Central memory CD8-positive, alpha-beta T cell (primary cell): ENCODE measurements around the gene C11orf91.
"Not testable (repeated sequence)": the region's sequence is repeated elsewhere in the genome, so short reads cannot be mapped to it uniquely, and the experiment has no call there.

Experiments used
- ATAC-seq: fragments of 150-1000 bp; cut with Tn5 transposase; replicated peaks from 2 replicates; pipeline ENCODE4 v1.10.0; 2022; ENCODE audit warnings: mild to moderate bottlenecking, moderate FRiP score, moderate number of reproducible peaks; ENCODE audit not compliant: poor library complexity, severe bottlenecking; ENCODE audit errors: extremely low read depth
- DNase-seq, 2 donors: peaks; one replicate each; pipeline ENCODE4 v3.0.0; 2021; ENCODE audit warnings: low spot score in 2 of 2
- H3K27ac Mint-ChIP-seq: one replicate; pipeline ENCODE4 v1.8.0; 2022; ENCODE audit warnings: low read depth, mild to moderate bottlenecking, moderate library complexity, mixed read lengths
- H3K27me3 Mint-ChIP-seq: one replicate; pipeline ENCODE4 v1.8.0; 2022; ENCODE audit warnings: mixed read lengths
- H3K36me3 Mint-ChIP-seq: one replicate; pipeline ENCODE4 v1.8.0; 2022; ENCODE audit warnings: mild to moderate bottlenecking, moderate library complexity, mixed read lengths; ENCODE audit not compliant: insufficient read depth
- H3K4me1 Mint-ChIP-seq: one replicate; pipeline ENCODE4 v1.8.0; 2022; ENCODE audit warnings: mixed read lengths
- H3K4me3 Mint-ChIP-seq: one replicate; pipeline ENCODE4 v1.8.0; 2022; ENCODE audit warnings: mild to moderate bottlenecking, moderate library complexity, mixed read lengths
- H3K9me3 Mint-ChIP-seq: one replicate; pipeline ENCODE4 v1.8.0; 2022; ENCODE audit warnings: mixed read lengths

The C11orf91 gene

GRCh38 chr11:33716243-33716642 is 15.6 kb upstream of the C11orf91 start:
- no peak for ATAC-seq
- no peak for DNase-seq
- H3K4me1 Mint-ChIP-seq, result no peaks in the 10 kb centered on the region
- H3K9me3 Mint-ChIP-seq, result no peaks in the 10 kb centered on the region
- H3K27ac Mint-ChIP-seq, result no peak overlapping the region
- H3K4me3 Mint-ChIP-seq, result no peak overlapping the region
- H3K27me3 Mint-ChIP-seq, result no peaks in the 10 kb centered on the region
- peaks cover 11% of the 10 kb centered on the region for H3K36me3 Mint-ChIP-seq

GRCh38 chr11:33713856-33714398 is 13.3 kb upstream of the C11orf91 start:
- H3K27ac Mint-ChIP-seq, result no peak overlapping the region
- H3K9me3 Mint-ChIP-seq, result no peaks in the 10 kb centered on the region
- no peaks in the 10 kb centered on the region for H3K4me1 Mint-ChIP-seq
- DNase-seq, result no peak
- no peaks in the 10 kb centered on the region for H3K27me3 Mint-ChIP-seq
- ATAC-seq, result no peak
- H3K4me3 Mint-ChIP-seq, result no peak overlapping the region
- peaks cover 13% of the 10 kb centered on the region for H3K36me3 Mint-ChIP-seq

DNA sequence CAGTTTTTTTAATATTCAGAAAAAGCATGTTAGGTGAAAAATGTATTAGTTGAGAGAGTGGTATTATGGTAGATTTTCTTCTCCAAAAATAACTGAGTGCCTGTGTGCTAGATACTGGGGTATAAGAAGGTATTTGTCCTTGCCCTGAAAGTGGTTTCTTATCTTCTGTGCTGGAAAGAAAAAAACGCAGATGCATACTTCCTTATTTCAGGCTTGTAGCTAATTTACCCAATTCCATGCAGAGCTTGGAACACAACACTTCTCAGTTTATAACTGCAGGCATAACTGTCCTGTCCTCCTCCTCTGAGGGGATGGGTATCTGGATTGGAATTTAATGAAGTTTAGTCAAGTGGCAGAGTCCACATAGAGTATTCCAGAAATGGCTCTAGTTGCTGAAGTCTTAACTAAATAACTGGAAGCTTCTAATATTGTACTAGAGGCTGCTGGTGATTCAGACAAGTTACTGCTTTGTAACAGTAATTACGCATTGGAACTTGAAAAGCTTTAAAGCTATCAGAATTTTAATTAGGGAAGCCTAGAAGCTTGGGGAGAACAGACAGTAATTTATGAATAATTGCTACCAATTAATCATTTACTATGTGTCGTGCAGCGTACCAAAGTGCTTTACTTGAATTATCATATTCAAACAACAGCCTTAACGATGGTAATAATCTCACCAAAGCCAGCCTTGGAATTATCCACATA is 12.7 kb upstream of the C11orf91 start:
- Mint-ChIP-seq H3K4me3 (no peak overlapping the region), H3K27me3 (no peaks in the 10 kb centered on the region), H3K36me3 (peaks cover 15% of the 10 kb centered on the region), H3K27ac (no peak overlapping the region), H3K9me3 (no peaks in the 10 kb centered on the region), H3K4me1 (no peaks in the 10 kb centered on the region)
- ATAC-seq (no peak), DNase-seq (no peak)

DNA sequence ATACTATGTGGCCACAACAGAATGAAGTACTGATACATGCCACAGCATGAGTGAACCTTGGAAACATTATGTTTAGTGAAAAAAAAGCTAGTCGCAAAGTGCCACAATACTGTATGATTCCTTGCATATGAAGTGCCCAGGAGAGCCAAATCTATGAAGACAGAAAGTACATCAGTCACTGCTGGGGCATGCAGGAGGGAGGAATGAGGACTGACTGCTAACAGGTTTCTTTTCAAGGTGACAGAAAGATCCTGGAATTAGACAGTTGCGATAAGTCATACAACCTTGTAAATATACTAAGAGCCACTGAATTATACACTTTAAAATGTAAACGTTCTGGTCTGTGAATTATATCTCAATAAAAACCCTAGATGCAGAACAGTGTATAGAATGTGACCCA is 11.8 kb upstream of the C11orf91 start:
- no peak overlapping the region for H3K4me3 Mint-ChIP-seq
- H3K9me3 Mint-ChIP-seq, result no peaks in the 10 kb centered on the region
- no peaks in the 10 kb centered on the region for H3K27me3 Mint-ChIP-seq
- DNase-seq (no peak), ATAC-seq (no peak)
- no peaks in the 10 kb centered on the region for H3K4me1 Mint-ChIP-seq
- peaks cover 13% of the 10 kb centered on the region for H3K36me3 Mint-ChIP-seq
- H3K27ac Mint-ChIP-seq, result no peak overlapping the region

DNA sequence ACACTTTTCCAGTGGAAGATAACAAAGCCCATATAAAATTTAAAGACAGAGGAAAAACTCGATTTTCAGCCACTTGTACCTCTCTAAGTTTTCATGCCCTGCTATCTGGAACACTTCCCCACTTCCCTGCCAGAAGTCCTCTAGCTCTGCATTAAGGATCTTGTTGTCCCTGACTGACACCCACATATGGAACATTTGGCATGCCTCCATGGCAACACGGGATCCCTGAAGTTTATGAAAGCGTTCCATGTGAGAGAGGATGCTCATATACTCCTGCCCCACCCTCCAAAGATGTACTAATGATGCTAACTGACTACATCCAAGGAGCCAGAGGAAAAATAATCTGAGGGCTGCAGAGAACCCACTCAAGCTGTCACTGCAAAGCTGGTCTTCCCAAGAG is 8.8 kb upstream of the C11orf91 start:
- H3K27ac Mint-ChIP-seq, result no peak overlapping the region
- H3K4me1 Mint-ChIP-seq, result no peaks in the 10 kb centered on the region

GRCh38 chr11:33708985-33709384 is 8.4 kb upstream of the C11orf91 start:
- Mint-ChIP-seq H3K27ac (no peak overlapping the region), H3K9me3 (no peaks in the 10 kb centered on the region), H3K4me3 (no peak overlapping the region), H3K27me3 (no peaks in the 10 kb centered on the region), H3K36me3 (peaks cover 11% of the 10 kb centered on the region), H3K4me1 (no peaks in the 10 kb centered on the region)
- DNase-seq (no peak), ATAC-seq (no peak)

More for the DNA sequence above, 8.8 kb upstream of the C11orf91 start:
- no peaks in the 10 kb centered on the region for H3K9me3 Mint-ChIP-seq
- ATAC-seq (no peak), DNase-seq (no peak)
- no peaks in the 10 kb centered on the region for H3K27me3 Mint-ChIP-seq
- H3K4me3 Mint-ChIP-seq, result no peak overlapping the region
- peaks cover 11% of the 10 kb centered on the region for H3K36me3 Mint-ChIP-seq

DNA sequence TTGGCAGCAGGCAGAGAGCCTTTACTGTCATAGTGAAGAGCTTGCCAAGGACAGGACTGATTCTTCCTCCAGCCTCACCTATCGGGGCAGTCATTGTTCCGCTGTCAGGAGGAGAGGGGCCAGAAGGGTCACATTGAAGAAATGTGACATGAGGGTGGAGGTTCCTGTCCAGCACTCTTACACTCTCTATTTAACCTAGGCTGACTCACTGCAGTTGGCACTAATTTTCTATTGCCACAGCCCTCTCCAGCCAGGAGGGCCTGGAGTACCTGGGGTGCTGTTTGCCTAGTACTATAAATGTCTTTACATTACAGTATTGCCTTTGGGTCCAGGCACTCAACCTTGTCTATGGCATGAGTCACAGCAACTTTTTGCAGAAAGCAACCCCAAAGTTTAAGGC is 7.2 kb upstream of the C11orf91 start:
- H3K4me1 Mint-ChIP-seq, H3K4me3 Mint-ChIP-seq, H3K27ac Mint-ChIP-seq: not testable (repeated sequence)

GRCh38 chr11:33706966-33707365 is 6.3 kb upstream of the C11orf91 start:
- no peak for ATAC-seq
- Mint-ChIP-seq H3K9me3 (no peaks in the 10 kb centered on the region), H3K4me1 (no peaks in the 10 kb centered on the region), H3K36me3 (peaks cover 13% of the 10 kb centered on the region), H3K27me3 (no peaks in the 10 kb centered on the region), H3K27ac (no peak overlapping the region), H3K4me3 (no peak overlapping the region)
- no peak for DNase-seq

More for the DNA sequence above, 7.2 kb upstream of the C11orf91 start:
- H3K36me3 Mint-ChIP-seq, result peaks cover 13% of the 10 kb centered on the region
- DNase-seq, ATAC-seq, H3K27me3 Mint-ChIP-seq, H3K9me3 Mint-ChIP-seq: not testable (repeated sequence)

DNA sequence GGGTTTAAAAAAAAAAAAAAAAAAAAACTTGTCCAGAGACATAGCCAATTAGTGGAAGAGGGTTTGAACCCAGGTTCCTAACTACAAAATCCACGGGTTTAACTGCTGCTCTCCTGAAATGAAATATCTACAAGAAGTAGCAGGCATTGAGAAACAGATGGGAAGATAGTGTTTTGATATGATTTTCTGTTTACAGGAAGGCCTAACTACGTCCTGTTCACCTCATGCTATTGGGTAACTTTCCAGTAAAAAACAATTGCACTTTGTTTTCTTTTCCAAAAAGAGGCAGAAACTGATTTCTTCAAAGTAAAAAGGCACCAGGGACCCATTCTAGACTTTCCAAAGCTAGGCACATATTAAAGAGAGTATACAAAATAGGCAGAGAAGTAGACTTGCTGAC is 5.9 kb upstream of the C11orf91 start:
- H3K9me3 Mint-ChIP-seq, result no peaks in the 10 kb centered on the region
- no peak overlapping the region for H3K27ac Mint-ChIP-seq
- no peak for DNase-seq

GRCh38 chr11:33704240-33705002 is 3.8 kb upstream of the C11orf91 start:
- H3K36me3 Mint-ChIP-seq, result peaks cover 12% of the 10 kb centered on the region
- no peak for ATAC-seq

More for the DNA sequence above, 5.9 kb upstream of the C11orf91 start:
- no peak overlapping the region for H3K4me3 Mint-ChIP-seq
- no peak for ATAC-seq
- peaks cover 1% of the 10 kb centered on the region for H3K4me1 Mint-ChIP-seq
- peaks cover 13% of the 10 kb centered on the region for H3K36me3 Mint-ChIP-seq
- no peaks in the 10 kb centered on the region for H3K27me3 Mint-ChIP-seq

GRCh38 chr11:33703788-33704187 is 3.2 kb upstream of the C11orf91 start:
- H3K36me3 Mint-ChIP-seq, result peaks cover 9% of the 10 kb centered on the region
- no peak overlapping the region for H3K27ac Mint-ChIP-seq
- no peaks in the 10 kb centered on the region for H3K9me3 Mint-ChIP-seq
- DNase-seq (no peak), ATAC-seq (no peak)
- peaks cover 16% of the 10 kb centered on the region for H3K4me1 Mint-ChIP-seq
- no peaks in the 10 kb centered on the region for H3K27me3 Mint-ChIP-seq
- no peak overlapping the region for H3K4me3 Mint-ChIP-seq

More at GRCh38 chr11:33704240-33705002, 3.8 kb upstream of the C11orf91 start:
- no peak overlapping the region for H3K4me3 Mint-ChIP-seq
- no peak overlapping the region for H3K27ac Mint-ChIP-seq
- H3K4me1 Mint-ChIP-seq, result peaks cover 16% of the 10 kb centered on the region
- H3K27me3 Mint-ChIP-seq, result no peaks in the 10 kb centered on the region
- DNase-seq, result no peak
- H3K9me3 Mint-ChIP-seq, result no peaks in the 10 kb centered on the region

- Mint-ChIP-seq H3K4me3 (no peak overlapping the region), H3K36me3 (peaks cover 6% of the 10 kb centered on the region), H3K27me3 (no peaks in the 10 kb centered on the region), H3K4me1 (peaks cover 16% of the 10 kb centered on the region), H3K9me3 (no peaks in the 10 kb centered on the region), H3K27ac (no peak overlapping the region)
- DNase-seq (no peak), ATAC-seq (no peak)
Measured at GRCh38 chr11:33703234-33703633, 2.6 kb upstream of the C11orf91 start.
